GM21360 (cell line): ENCODE measurements around the gene PRRT2.
A peak's percentile ranks its signal among the peaks of the same experiment; 100 is the strongest.
"Not testable (repeated sequence)": the region's sequence is repeated elsewhere in the genome, so short reads cannot be mapped to it uniquely, and the experiment has no call there.

ENCODE experiments used
- ATAC-seq: cut with Tn5 transposase; IDR thresholded peaks from one replicate; pipeline ENCODE4 v1.9.1; 2021; ENCODE audit warnings: mild to moderate bottlenecking, moderate library complexity; ENCODE audit not compliant: unreplicated experiment

The PRRT2 gene

DNA sequence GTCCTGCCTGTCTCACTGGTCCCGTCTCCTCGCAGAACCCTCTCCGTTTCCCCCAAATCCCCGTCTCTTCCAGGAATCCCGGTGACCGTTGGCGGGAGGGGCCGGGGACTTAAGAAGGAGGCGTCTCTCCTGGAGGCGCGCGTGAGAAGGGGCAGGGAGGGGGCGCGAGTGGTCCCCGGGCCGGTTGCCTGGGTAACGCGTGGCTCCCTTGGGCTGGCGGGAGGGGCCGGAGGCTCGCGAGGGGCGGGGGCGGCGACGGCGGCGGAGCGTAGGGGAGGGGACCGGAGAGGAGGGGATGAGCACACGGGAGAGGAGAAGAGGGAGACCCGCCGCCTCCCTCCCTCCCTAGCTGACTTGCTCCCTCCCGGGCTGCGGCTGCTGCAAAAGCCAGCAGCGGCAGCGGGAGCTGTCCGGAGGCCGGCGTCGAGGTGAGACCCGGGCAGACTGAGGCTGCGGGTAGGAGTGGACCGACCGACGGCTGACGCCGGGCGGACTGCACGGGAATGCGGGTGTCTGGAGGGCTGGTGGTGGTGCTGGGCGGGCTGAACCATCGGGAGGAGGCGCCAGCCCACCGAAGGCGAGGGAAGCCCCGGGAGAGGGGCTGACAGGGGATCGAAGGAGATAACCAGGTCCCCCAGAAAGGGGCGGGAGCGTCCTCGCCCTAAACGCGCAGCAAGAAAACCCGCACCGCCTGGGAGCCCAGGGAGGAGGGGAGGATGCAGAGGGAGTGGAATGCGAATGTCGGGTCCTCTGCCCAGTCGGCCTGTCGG, at the start of gene PRRT2:
TSS of gene PRRT2 (plus strand) at position 298 of the 770 bp plus-strand sequence. CDS start 862 bp downstream, outside the sequence.
- no peak for ATAC-seq

DNA sequence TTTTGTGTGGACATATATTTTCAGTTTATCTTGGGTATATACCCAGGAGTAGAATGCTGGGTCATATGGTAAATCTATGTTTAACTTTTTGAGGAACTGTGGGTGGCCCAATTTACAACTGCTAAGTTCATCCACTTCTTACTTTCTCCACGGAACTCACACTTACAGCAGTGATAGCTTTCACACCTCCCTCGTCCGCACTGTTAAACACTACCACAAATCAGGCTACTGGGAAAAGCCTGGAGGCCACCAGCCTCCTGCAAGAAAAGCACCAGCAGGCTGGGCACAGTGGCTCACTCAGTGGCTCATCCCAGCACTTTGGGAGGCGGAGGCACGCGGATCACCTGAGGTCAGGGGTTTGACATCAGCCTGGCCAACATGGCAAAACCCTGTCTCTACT, 48.7 kb upstream of the PRRT2 start:
- no peak for ATAC-seq

DNA sequence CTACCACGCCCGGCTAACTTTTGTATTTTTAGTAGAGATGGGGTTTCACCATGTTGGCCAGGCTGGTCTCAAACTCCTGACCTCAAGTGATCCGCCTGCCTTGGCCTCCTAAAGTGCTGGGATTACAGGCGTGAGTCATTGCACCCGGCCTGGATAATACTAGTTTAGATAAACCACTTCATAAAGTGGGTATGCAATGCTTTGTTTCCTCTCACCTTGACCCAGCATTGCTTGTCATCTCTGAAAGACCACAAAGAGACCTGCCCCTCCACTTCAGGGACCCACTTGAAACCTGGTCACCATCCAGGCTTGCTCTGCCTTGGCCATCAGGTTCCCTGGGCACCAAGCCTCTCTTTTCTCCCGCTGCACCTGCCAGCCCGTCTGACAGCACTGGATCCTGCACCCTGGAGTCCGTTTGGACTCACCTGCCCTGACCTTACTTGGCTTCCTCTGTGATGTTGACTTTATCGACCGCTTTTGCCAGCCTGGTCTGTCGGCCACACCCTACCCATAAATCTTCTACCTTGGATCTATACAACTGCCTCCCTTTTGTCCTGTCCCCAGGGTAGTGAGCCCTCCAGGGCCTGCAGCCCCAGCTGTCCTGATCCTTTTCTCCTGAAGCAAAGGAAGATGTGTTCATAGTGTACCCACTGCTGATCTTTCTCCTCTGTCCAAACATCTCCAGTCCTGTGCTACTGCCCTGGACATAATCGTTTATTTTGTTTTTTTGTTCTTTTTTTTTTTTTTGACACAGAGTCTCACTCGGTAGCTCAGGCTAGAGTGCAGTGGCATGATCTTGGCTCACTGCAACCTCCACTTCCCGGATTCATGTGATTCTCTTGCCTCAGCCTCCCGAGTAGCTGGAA, 46.6 kb upstream of the PRRT2 start:
- no peak for ATAC-seq

DNA sequence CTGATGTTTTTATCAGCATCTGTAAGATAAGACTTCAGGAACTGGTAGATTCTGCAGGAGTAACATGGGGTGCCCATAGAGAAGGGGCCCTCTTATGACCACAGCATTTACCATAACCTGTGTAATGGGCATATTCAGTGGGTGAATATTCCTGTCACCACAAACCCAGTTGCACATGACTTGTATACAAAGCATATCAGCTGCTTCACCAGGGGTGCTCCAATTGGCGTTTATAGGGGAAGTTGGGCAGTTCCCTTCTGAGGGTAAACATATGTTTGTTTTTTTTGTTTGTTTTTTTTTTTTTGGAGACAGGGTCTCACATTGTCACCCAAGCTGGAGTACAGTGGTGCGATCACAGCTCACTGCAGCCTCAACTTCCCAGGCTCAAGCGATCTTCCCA, 45.4 kb upstream of the PRRT2 start:
- ATAC-seq = no peak

DNA sequence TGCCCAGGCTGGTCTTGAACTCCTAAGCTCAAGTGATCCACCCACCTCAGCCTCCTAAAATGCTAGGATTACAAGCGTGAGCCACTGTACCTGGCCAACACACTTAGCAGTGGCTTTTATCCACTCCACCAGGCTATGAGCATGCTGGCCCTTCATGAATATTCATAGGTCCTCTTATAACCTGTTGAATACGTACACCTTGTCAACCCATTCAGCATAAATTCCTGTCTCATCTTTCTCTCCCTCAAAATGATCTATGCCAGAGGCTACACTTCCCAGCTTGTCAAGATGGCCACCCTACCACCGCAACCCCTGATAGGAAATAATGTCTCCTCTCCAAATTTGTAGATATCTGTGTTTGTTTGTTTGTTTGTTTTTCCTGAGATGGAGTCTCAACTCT, 44.9 kb upstream of the PRRT2 start:
- ATAC-seq = no peak

DNA sequence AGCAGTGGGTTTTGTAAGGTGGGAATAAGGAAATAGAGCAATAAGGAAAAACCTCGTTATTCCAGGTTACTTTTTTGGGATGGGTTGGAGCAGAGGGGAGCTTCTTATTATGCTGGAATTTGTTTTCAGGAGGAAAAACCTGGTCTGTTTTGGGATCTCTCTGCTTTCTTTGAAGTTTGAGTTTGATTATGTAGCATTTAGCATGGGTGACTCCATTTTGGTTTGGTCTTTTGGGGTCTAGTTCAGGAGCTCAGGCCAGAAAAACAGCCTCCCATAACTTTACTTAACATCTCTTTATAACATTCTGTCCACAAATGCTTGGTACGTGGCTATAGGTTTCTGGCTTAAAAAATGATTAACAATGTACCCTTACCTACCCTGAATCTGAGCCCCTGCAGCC, 42.5 kb upstream of the PRRT2 start:
- no peak for ATAC-seq

DNA sequence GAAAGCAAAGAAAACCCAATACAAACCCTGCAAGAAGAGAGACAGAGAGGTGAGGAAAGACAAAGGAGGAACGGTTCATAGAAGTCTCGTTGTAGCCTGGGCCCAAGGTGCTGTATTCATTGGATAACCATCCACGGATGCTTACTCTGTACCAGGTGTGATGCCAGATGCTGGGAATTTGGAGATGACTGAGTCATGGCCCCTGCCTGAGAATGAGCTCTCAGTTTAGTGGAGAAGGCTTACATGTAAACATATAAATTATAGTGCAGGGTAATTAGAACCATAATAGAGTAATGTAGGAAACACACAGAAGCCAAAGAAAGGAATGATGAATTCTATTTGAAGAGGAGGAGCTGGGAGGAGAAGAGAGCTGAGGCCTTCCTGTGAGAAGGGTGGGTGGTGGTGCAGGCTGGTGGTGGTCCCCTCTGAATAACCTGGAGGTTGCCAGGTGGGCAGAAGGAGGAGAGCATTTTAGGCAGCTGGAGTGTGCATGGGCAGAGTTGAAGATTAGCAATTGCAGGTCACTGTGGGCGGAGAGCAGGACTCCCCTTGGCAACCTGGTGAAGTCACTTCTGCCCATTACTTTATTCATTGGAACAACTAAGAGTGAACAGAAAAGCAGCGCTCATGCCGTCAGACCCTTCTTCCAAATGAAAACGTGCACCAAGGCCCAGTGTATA, 41.6 kb upstream of the PRRT2 start:
- ATAC-seq = no peak

DNA sequence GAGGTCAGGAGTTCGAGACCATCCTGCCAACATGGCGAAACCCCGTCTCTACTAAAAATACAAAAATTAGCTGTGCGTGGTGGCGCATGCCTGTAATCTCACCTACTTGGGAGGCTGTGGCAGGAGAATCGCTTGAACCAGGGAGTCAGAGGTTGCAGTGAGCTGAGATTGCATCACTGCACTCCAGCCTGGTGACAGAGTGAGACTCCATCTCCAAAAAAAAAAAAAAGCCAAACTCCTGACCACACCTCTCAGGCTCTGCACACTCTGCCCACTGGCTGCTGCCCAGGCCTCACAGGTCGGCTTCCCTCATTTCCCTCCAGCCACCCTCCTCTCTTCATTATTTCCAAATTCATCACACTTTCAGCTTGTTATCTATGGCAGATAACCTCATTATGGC, 39.7 kb upstream of the PRRT2 start:
- not testable (repeated sequence) for ATAC-seq

DNA sequence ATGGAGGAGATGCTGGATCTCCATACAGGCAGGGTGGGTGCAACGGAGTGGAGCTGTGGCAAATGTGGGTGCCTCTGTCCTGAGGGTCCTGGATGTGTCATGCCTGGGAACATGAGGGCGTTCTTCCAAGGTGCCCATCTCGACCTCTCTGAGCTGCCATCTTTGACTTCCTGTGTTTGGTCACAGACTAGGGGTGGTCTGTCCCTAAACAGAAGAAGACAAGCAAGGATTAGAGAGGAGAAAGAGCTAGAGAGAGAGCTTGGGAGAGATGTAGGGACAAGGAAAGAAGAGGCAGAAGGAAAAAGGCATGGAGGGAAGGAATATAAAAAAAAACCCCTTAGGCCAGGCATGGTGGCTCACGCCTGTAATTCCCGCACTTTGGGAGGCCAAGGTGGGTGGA, 37.3 kb upstream of the PRRT2 start:
- ATAC-seq = no peak

DNA sequence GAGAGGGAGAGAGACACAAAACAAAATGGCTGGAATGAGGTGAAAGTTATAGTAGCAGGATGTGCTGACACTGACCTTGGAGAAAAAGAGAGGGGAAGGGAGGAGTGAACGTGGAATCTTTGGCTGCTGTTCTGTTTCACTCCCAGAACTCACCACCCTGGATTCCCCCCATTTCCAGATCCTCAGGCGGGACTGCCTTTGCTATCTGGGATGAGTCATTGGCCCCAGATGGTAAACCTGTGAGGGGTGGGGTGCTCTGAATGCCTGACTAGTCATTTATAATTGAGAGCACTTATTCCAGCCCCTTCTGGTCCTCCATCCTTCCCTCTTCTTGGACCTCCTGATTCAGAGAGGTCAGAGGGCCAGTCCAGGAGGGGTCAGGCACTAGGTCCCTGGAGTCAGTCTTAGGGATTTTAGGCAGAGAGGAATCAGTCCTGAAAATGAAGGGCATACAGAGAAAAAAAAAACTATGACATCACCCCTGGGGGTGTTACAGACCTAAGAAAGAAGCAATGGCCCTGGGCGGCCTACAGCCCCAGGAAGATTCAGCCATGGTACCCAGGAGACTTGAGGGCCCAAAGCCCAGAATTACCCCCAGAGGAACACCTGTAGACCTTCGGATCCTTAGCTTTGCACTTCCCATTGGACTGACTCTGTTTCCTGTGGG, 36.1 kb upstream of the PRRT2 start:
- ATAC-seq = no peak

DNA sequence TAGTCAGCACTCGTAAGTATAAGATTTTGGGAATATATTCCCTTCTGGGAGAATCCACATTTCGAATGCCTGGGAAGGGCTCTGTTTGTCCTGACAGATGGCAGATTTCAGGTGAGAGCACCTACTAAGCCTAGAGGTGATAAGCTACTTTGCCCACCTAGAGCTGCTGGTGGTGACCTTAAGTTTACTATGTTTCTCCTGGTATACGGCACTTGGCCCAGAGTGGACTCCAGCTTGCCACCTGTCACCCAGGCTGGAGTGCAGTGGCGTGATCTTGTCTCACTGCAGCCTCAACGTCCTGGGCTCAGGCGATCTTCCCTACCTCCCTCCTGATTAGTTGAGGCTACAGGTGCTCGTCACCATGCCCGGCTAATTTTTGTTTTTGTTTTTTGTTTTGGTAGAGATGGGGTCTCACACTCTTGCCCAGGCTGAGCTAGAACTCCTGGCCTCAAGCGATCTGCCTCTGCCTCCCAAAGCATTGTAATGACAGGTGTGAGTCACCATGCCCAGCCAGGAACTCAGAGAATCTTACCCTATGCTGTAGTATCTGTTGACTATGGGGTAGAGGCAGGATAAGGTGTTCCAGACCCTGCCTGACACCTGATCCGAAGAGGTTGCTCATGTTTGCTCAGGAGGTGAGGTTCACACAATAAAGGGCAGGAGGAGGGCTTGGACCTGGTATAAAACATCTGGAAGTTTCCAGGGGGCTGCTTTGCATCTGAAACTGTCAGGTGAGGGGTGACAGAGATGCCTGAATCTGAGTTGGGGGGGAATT, 34.2 kb upstream of the PRRT2 start, which contains the start of gene ZG16:
TSS of gene ZG16 (plus strand) at position 681 of the 775 bp plus-strand sequence. CDS start 1,011 bp downstream, outside the sequence.
- no peak for ATAC-seq

DNA sequence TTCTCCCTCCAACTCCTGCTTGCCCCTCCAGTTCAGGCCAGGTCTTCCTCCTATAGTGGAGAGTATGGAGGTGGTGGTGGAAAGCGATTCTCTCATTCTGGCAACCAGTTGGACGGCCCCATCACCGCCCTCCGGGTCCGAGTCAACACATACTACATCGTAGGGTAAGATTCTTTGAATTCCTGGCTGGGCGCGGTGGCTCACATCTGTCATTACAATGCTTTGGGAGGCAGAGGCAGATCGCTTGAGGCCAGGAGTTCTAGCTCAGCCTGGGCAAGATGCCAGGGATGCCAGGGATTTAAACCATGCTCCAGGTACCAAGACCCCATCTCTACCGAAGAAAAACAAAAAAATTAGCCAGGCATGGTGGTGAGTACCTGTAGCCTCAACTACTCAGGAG, 32.5 kb upstream of the PRRT2 start:
- ATAC-seq = no peak

DNA sequence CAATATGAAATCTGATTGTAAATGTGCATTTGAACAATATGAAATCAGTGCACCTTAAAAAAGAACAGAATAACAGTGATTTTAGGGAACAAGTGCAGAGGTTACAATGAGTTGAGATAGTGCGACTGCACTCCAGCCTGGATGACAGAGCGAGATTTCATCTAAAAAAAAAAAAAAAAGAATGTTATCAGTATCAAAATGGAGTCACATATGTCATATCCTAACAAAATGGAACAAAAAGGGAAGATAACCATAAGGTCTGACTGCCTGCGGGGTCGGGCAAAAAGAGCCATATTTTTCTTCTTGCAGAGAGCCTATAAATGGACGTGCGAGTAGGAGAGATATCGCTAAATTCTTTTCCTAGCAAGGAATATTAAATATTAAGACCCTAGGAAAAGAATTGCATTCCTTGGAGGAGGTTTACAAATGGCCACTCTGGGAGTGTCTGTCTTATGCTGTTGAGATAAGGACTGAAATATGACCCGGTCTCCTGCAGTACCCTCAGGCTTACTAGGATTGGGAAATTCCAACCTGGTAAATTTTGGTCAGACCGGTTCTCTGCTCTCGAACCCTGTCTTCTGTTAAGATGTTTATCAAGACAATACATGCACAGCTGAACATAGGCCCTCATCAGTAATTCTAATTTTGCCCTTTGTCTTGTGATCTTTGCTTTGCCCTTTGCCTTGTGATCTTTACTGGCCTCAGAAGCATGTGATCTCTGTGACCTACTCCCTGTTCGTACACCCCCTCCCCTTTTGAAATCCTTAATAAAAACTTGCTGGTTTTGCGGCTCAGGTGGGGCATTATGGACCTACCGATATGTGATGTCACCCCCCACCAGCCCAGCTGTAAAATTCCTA, 28.7 kb upstream of the PRRT2 start:
- not testable (repeated sequence) for ATAC-seq

DNA sequence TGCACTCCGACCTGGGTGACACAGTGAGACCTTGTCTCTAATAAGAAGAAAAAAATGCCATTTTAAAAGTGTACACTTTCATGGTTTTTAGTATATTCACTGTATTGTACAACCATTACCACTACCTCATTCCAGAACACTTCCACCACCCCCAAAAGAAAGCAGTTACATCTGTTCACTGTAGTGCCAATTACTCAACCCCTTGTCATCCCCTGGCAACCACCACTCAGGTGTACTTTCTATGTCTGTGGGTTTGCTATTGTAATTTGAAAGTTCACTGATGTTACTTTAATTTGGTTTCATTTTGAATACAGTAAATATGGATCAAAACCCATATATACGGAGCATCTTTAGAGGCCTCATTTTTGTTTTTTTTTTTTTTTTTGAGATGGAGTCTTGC, 27.8 kb upstream of the PRRT2 start:
- ATAC-seq = no peak

DNA sequence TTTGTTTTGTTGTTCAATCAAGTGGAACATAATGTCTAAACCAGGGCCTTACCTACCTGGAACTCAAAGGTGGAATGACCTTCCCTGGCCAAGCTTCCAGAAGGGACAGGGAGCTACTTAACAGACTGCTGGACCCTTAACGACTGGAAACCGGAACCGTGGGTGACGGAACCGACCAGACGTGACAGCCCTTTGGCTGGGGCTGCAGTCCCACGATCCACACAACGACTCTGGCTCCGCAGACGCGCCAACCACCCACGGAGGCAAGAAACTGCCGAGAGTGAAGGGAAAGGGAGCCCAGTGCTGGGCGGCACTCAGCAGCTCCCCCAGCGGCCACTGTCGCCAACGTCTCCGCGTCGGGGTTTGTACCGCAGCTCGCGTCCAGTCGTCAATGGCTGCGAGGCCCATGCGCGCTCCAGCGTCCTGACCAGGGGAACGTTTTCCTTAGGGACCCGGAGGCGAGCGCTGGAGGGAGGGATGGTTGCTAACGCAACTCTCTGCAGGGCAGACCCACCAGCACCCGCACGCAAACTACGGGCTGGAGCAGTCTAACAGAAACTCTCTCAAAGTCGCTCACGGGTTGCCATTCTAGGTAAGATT, 27.0 kb upstream of the PRRT2 start:
- ATAC-seq = no peak

DNA sequence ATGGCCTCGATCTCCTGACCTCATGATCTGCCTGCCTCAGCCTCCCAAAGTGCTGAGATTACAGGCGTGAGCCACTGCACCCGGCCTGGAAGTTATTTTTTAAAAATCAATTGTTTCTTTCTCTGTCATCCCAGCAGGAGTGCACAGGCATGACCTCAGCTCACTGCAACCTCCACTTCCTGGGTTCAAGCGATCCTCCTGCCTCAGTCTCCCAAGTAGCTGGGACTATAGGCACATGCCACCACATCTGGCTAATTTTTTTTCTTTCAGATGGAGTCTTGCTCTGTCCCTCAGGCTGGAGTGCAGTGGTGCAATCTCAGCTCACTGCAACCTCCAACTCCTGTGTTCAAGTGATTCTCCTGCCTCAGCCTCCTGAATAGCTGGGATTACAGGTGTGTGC, 24.8 kb upstream of the PRRT2 start:
- not testable (repeated sequence) for ATAC-seq

DNA sequence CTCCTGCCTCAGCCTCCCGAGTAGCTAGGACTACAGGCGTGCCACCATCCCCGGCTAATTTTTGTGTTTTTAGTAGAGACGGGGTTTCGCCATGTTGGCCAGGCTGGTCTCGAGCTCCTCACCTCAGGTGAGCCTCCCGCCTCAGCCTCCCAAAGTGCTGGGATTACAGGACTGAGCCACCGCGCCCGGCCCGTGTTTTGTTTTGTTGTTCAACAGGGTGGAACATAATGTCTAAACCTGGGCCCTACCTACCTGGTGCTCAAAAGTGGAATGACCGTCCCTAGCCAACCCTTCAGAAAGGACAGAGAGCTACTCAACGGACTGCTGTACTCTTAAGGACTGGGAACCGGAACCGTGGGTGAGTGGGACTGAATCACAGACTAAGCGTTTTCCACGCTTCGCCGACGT, 22.2 kb upstream of the PRRT2 start:
- no peak for ATAC-seq

DNA sequence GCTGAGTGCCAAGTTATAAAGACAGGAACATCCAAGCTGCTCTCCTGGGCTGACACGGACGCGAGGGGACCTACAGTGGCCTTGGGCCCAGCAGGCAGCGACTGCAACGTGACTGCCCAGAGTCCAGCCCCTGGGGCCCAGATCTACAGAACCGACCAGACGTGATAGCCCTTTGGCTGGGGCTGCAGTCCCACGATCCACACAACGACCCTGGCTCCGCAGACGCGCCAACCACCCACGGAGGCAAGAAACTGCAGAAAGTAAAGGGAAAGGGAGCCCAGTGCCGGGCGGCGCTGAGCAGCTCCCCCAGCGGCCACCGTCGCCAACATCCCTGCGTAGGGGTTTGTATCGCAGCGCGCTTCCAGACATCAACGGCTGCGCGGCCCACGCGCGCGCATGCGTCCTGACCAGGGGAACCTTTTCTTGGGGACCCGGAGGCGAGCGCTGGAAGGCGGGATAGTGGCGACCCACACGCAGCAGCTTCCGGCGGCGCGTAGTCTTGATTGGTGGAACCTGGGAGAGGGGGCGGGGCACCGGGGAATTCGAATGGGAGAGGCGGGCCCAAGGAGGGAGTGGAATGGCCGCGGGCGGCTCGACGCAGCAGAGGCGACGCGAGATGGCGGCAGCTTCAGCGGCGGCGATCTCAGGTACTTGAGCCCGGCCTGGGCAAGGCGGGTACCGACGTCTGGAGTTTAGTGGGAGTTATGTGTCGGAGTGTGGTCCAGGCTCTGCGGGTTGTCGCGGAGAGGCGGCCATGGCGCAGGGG, 21.6 kb upstream of the PRRT2 start, which contains the start of gene KIF22:
TSS of gene KIF22 (plus strand) at position 569 of the 766 bp plus-strand sequence. CDS start at position 578, 9 bp downstream.
- ATAC-seq = peak; percentile 93
